ENCODE data around the gene LRP8. TPM values are rescaled to one million over a fixed set of nuclear protein-coding genes. Genes with fewer than 3 reads are reported as not detected.

The LRP8 gene
- total and polyA plus RNA-seq, 2 donors (not counting 3 experiments of a cell fraction or from before 2014, with no cell fraction given): 40.9 to 62.2 TPM

GRCh38 chr1:53366901-53367502 lies 39.1 kb upstream of the LRP8 start:
- H2AFZ ChIP-seq (ENCODE audit: low read depth, low read length): no peak overlapping the region
- H4K20me1 ChIP-seq (replicated peaks; ENCODE audit: control insufficient read depth, extremely low read depth, insufficient read depth, low read length): no peaks in the 10 kb centered on the region
- peaks cover 0 to 2% of the 10 kb centered on the region in 2 experiments for H3K27me3 ChIP-seq (ENCODE audit: control insufficient read depth in 2 of 2, insufficient read depth in 2 of 2, low read length in 2 of 2)
- no peak overlapping the region for H3K4me2 ChIP-seq (ENCODE audit: insufficient read depth, low read length)
- TF ChIP-seq POLR2A (IDR thresholded peaks at IDR 0.05; ENCODE audit: low read depth, low read length) (no peak), MYC (IDR thresholded peaks at IDR 0.05; ENCODE audit: low read depth, low read length) (no peak)
- intact Hi-C loops (cut with micrococcal nuclease): no loop called here
- H3K4me1 ChIP-seq (ENCODE audit: control insufficient read depth, extremely low read depth, insufficient read depth, low read length): no peaks in the 10 kb centered on the region
- ChIA-PET POLR2A (no interaction called here), CTCF (no interaction called here)
- H3K36me3 ChIP-seq (ENCODE audit: control insufficient read depth in 2 of 2, extremely low read depth in 1 of 2, insufficient read depth in 2 of 2, low read length in 2 of 2): no peaks in the 10 kb centered on the region
- H3K4me3 ChIP-seq (replicated peaks in 1 of 3; ENCODE audit: insufficient read depth in 1 of 3, low read depth in 1 of 3, low read length in 3 of 3): no peak overlapping the region
- DNase-seq (ENCODE audit: low read depth, low spot score) (no peak), FAIRE-seq (no peak)
- H3K9me3 ChIP-seq (replicated peaks; ENCODE audit: control insufficient read depth, insufficient read depth, low read length): no peaks in the 10 kb centered on the region
- no TSS peak for BruUV-seq (replicated peaks)
- dilution Hi-C loops (cut with MboI; ENCODE audit: extremely low pct_ligation_motif_present, low sequenced_read_pairs): no loop called here
- H3K79me2 ChIP-seq (ENCODE audit: control insufficient read depth, insufficient read depth, low read length): no peaks in the 10 kb centered on the region
- H3K9me1 ChIP-seq (replicated peaks; ENCODE audit: control insufficient read depth, extremely low read depth, insufficient read depth, low read length): no peaks in the 10 kb centered on the region
- no peak overlapping the region for H3K9ac ChIP-seq (replicated peaks; ENCODE audit: extremely low read depth, insufficient read depth, low read length)
- no peak overlapping the region for H3K27ac ChIP-seq (ENCODE audit: insufficient read depth, low read depth, low read length)

GRCh38 chr1:53365437-53366063 lies 37.7 kb upstream of the LRP8 start:
- Histone ChIP-seq H2AFZ (ENCODE audit: low read depth, low read length) (no peak overlapping the region), H4K20me1 (replicated peaks; ENCODE audit: control insufficient read depth, extremely low read depth, insufficient read depth, low read length) (no peaks in the 10 kb centered on the region), H3K4me1 (ENCODE audit: control insufficient read depth, extremely low read depth, insufficient read depth, low read length) (no peaks in the 10 kb centered on the region), H3K9ac (replicated peaks; ENCODE audit: extremely low read depth, insufficient read depth, low read length) (no peak overlapping the region), H3K9me3 (replicated peaks; ENCODE audit: control insufficient read depth, insufficient read depth, low read length) (no peaks in the 10 kb centered on the region), H3K4me3 (replicated peaks in 1 of 3; ENCODE audit: insufficient read depth in 1 of 3, low read depth in 1 of 3, low read length in 3 of 3) (no peak overlapping the region), H3K36me3 (ENCODE audit: control insufficient read depth in 2 of 2, extremely low read depth in 1 of 2, insufficient read depth in 2 of 2, low read length in 2 of 2) (no peaks in the 10 kb centered on the region), H3K27ac (ENCODE audit: insufficient read depth, low read depth, low read length) (no peak overlapping the region), H3K27me3 (ENCODE audit: control insufficient read depth in 2 of 2, insufficient read depth in 2 of 2, low read length in 2 of 2) (peaks cover 0 to 2% of the 10 kb centered on the region in 2 experiments), H3K4me2 (ENCODE audit: insufficient read depth, low read length) (no peak overlapping the region), H3K79me2 (ENCODE audit: control insufficient read depth, insufficient read depth, low read length) (no peaks in the 10 kb centered on the region), H3K9me1 (replicated peaks; ENCODE audit: control insufficient read depth, extremely low read depth, insufficient read depth, low read length) (no peaks in the 10 kb centered on the region)
- TF ChIP-seq MYC (IDR thresholded peaks at IDR 0.05; ENCODE audit: low read depth, low read length): no peak
- TF ChIP-seq MAX (IDR thresholded peaks at IDR 0.05; ENCODE audit: insufficient read depth, insufficient read length): no peak
- no peak for TF ChIP-seq EZH2 (IDR thresholded peaks at IDR 0.05; ENCODE audit: borderline replicate concordance, low read depth, low read length, severe bottlenecking)
- TF ChIP-seq JUN (IDR thresholded peaks at IDR 0.05; ENCODE audit: borderline replicate concordance, insufficient read depth, insufficient read length, low read depth): no peak
- no peak for TF ChIP-seq CTCF (IDR thresholded peaks at IDR 0.05; ENCODE audit: extremely low read depth in 1 of 2, insufficient read depth in 1 of 2, low read depth in 1 of 2, low read length in 2 of 2)
- no TSS peak for BruUV-seq (replicated peaks)
- ChIA-PET POLR2A (no interaction called here), CTCF (no interaction called here)
- intact Hi-C loops (cut with micrococcal nuclease): no loop called here
- FAIRE-seq (no peak), DNase-seq (ENCODE audit: low read depth, low spot score) (no peak)
- dilution Hi-C loops (cut with MboI; ENCODE audit: extremely low pct_ligation_motif_present, low sequenced_read_pairs): no loop called here
